ENCODE results near the gene MYBPH.

Gene MYBPH

GRCh38 chr1:203148579-203148978, 27.0 kb downstream of the MYBPH start:
- no peaks in the 10 kb centered on the region for H3K36me3 ChIP-seq (ENCODE audit: control insufficient read depth, insufficient read depth, low read length)
- no peaks in the 10 kb centered on the region for H3K9me3 ChIP-seq (ENCODE audit: control insufficient read depth, insufficient read depth, low read length)
- peaks cover 31% of the 10 kb centered on the region for H3K4me1 ChIP-seq (ENCODE audit: control insufficient read depth, insufficient read depth, low read length)
- H3K9ac ChIP-seq (ENCODE audit: low read depth, low read length) = no peak overlapping the region
- H3K4me3 ChIP-seq (ENCODE audit: low read depth, low read length) = no peak overlapping the region
- H3K27me3 ChIP-seq (ENCODE audit: control insufficient read depth, insufficient read depth, low read length) = no peaks in the 10 kb centered on the region

GRCh38 chr1:203148127-203148526, 27.5 kb downstream of the MYBPH start:
- H3K4me1 ChIP-seq (ENCODE audit: control insufficient read depth, insufficient read depth, low read length) = peaks cover 28% of the 10 kb centered on the region
- no peak overlapping the region for H3K9ac ChIP-seq (ENCODE audit: low read depth, low read length)
- H3K9me3 ChIP-seq (ENCODE audit: control insufficient read depth, insufficient read depth, low read length) = no peaks in the 10 kb centered on the region
- no peaks in the 10 kb centered on the region for H3K27me3 ChIP-seq (ENCODE audit: control insufficient read depth, insufficient read depth, low read length)
- H3K4me3 ChIP-seq (ENCODE audit: low read depth, low read length) = no peak overlapping the region
- H3K36me3 ChIP-seq (ENCODE audit: control insufficient read depth, insufficient read depth, low read length) = no peaks in the 10 kb centered on the region

GRCh38 chr1:203147376-203147775, 28.2 kb downstream of the MYBPH start:
- no peaks in the 10 kb centered on the region for H3K27me3 ChIP-seq (ENCODE audit: control insufficient read depth, insufficient read depth, low read length)
- no peak overlapping the region for H3K9ac ChIP-seq (ENCODE audit: low read depth, low read length)
- peaks cover 23% of the 10 kb centered on the region for H3K4me1 ChIP-seq (ENCODE audit: control insufficient read depth, insufficient read depth, low read length)
- H3K36me3 ChIP-seq (ENCODE audit: control insufficient read depth, insufficient read depth, low read length) = no peaks in the 10 kb centered on the region
- H3K9me3 ChIP-seq (ENCODE audit: control insufficient read depth, insufficient read depth, low read length) = no peaks in the 10 kb centered on the region
- H3K4me3 ChIP-seq (ENCODE audit: low read depth, low read length) = no peak overlapping the region

GRCh38 chr1:203146537-203146936, 29.1 kb downstream of the MYBPH start:
- no peaks in the 10 kb centered on the region for H3K36me3 ChIP-seq (ENCODE audit: control insufficient read depth, insufficient read depth, low read length)
- no peaks in the 10 kb centered on the region for H3K27me3 ChIP-seq (ENCODE audit: control insufficient read depth, insufficient read depth, low read length)
- H3K4me1 ChIP-seq (ENCODE audit: control insufficient read depth, insufficient read depth, low read length) = peaks cover 18% of the 10 kb centered on the region
- no peaks in the 10 kb centered on the region for H3K9me3 ChIP-seq (ENCODE audit: control insufficient read depth, insufficient read depth, low read length)
- no peak overlapping the region for H3K4me3 ChIP-seq (ENCODE audit: low read depth, low read length)
- no peak overlapping the region for H3K9ac ChIP-seq (ENCODE audit: low read depth, low read length)

GRCh38 chr1:203146042-203146369, 29.6 kb downstream of the MYBPH start:
- H3K4me1 ChIP-seq (ENCODE audit: control insufficient read depth, insufficient read depth, low read length) = peaks cover 18% of the 10 kb centered on the region
- no peak overlapping the region for H3K9ac ChIP-seq (ENCODE audit: low read depth, low read length)
- H3K27me3 ChIP-seq (ENCODE audit: control insufficient read depth, insufficient read depth, low read length) = no peaks in the 10 kb centered on the region
- H3K9me3 ChIP-seq (ENCODE audit: control insufficient read depth, insufficient read depth, low read length) = no peaks in the 10 kb centered on the region
- H3K4me3 ChIP-seq (ENCODE audit: low read depth, low read length) = no peak overlapping the region
- H3K36me3 ChIP-seq (ENCODE audit: control insufficient read depth, insufficient read depth, low read length) = no peaks in the 10 kb centered on the region

- H3K4me3 ChIP-seq (ENCODE audit: low read depth, low read length) = no peak overlapping the region
- H3K9ac ChIP-seq (ENCODE audit: low read depth, low read length) = no peak overlapping the region
- no peaks in the 10 kb centered on the region for H3K27me3 ChIP-seq (ENCODE audit: control insufficient read depth, insufficient read depth, low read length)
- peaks cover 14% of the 10 kb centered on the region for H3K4me1 ChIP-seq (ENCODE audit: control insufficient read depth, insufficient read depth, low read length)
- H3K9me3 ChIP-seq (ENCODE audit: control insufficient read depth, insufficient read depth, low read length) = no peaks in the 10 kb centered on the region
- no peaks in the 10 kb centered on the region for H3K36me3 ChIP-seq (ENCODE audit: control insufficient read depth, insufficient read depth, low read length)
Observed at GRCh38 chr1:203145321-203146041, 30.1 kb downstream of the MYBPH start.

GRCh38 chr1:203144661-203145060, 31.0 kb downstream of the MYBPH start:
- Histone ChIP-seq H3K4me3 (ENCODE audit: low read depth, low read length) (no peak overlapping the region), H3K27me3 (ENCODE audit: control insufficient read depth, insufficient read depth, low read length) (no peaks in the 10 kb centered on the region), H3K36me3 (ENCODE audit: control insufficient read depth, insufficient read depth, low read length) (no peaks in the 10 kb centered on the region), H3K4me1 (ENCODE audit: control insufficient read depth, insufficient read depth, low read length) (peaks cover 14% of the 10 kb centered on the region), H3K9me3 (ENCODE audit: control insufficient read depth, insufficient read depth, low read length) (no peaks in the 10 kb centered on the region), H3K9ac (ENCODE audit: low read depth, low read length) (no peak overlapping the region)

- H3K4me1 ChIP-seq (ENCODE audit: control insufficient read depth, insufficient read depth, low read length) = peaks cover 14% of the 10 kb centered on the region
Observed at GRCh38 chr1:203143641-203144040, 32.0 kb downstream of the MYBPH start.

GRCh38 chr1:203142684-203143408, 32.8 kb downstream of the MYBPH start:
- no peaks in the 10 kb centered on the region for H3K9me3 ChIP-seq (ENCODE audit: control insufficient read depth, insufficient read depth, low read length)
- no peaks in the 10 kb centered on the region for H3K36me3 ChIP-seq (ENCODE audit: control insufficient read depth, insufficient read depth, low read length)
- H3K27me3 ChIP-seq (ENCODE audit: control insufficient read depth, insufficient read depth, low read length) = no peaks in the 10 kb centered on the region
- H3K4me3 ChIP-seq (ENCODE audit: low read depth, low read length) = no peak overlapping the region
- peaks cover 11% of the 10 kb centered on the region for H3K4me1 ChIP-seq (ENCODE audit: control insufficient read depth, insufficient read depth, low read length)
- H3K9ac ChIP-seq (ENCODE audit: low read depth, low read length) = no peak overlapping the region

More at GRCh38 chr1:203143641-203144040, 32.0 kb downstream of the MYBPH start:
- Histone ChIP-seq H3K9ac (ENCODE audit: low read depth, low read length) (no peak overlapping the region), H3K9me3 (ENCODE audit: control insufficient read depth, insufficient read depth, low read length) (no peaks in the 10 kb centered on the region), H3K4me3 (ENCODE audit: low read depth, low read length) (no peak overlapping the region), H3K36me3 (ENCODE audit: control insufficient read depth, insufficient read depth, low read length) (no peaks in the 10 kb centered on the region), H3K27me3 (ENCODE audit: control insufficient read depth, insufficient read depth, low read length) (no peaks in the 10 kb centered on the region)

- H3K36me3 ChIP-seq (ENCODE audit: control insufficient read depth, insufficient read depth, low read length) = no peaks in the 10 kb centered on the region
- no peaks in the 10 kb centered on the region for H3K9me3 ChIP-seq (ENCODE audit: control insufficient read depth, insufficient read depth, low read length)
- no peak overlapping the region for H3K9ac ChIP-seq (ENCODE audit: low read depth, low read length)
- H3K27me3 ChIP-seq (ENCODE audit: control insufficient read depth, insufficient read depth, low read length) = no peaks in the 10 kb centered on the region
- no peak overlapping the region for H3K4me3 ChIP-seq (ENCODE audit: low read depth, low read length)
- peaks cover 4% of the 10 kb centered on the region for H3K4me1 ChIP-seq (ENCODE audit: control insufficient read depth, insufficient read depth, low read length)
Observed at GRCh38 chr1:203142124-203142523, 33.5 kb downstream of the MYBPH start.

GRCh38 chr1:203140743-203141520, 34.7 kb downstream of the MYBPH start:
- Histone ChIP-seq H3K36me3 (ENCODE audit: control insufficient read depth, insufficient read depth, low read length) (no peaks in the 10 kb centered on the region), H3K4me1 (ENCODE audit: control insufficient read depth, insufficient read depth, low read length) (no peaks in the 10 kb centered on the region), H3K4me3 (ENCODE audit: low read depth, low read length) (no peak overlapping the region)

More at GRCh38 chr1:203140743-203141520, 34.7 kb downstream of the MYBPH start:
- Histone ChIP-seq H3K27me3 (ENCODE audit: control insufficient read depth, insufficient read depth, low read length) (no peaks in the 10 kb centered on the region), H3K9me3 (ENCODE audit: control insufficient read depth, insufficient read depth, low read length) (no peaks in the 10 kb centered on the region), H3K9ac (ENCODE audit: low read depth, low read length) (no peak overlapping the region)

All from iPS-15b (cell line).